ENCODE data around the gene CBLC. TPM values are rescaled to one million over a fixed set of nuclear protein-coding genes. Genes with fewer than 3 reads are reported as not detected.

The CBLC gene
- total and polyA plus RNA-seq, 2 of the 4 experiments (the other 2 are of a cell fraction), result not detected

- no TSS peak for BruUV-seq (replicated peaks)
- Histone ChIP-seq H3K36me3 (ENCODE audit: control insufficient read depth, insufficient read depth, low read length) (peaks cover under 1% of the 10 kb centered on the region; the same call in 1 of the 2 replicates), H4K91ac (ENCODE audit: insufficient read depth, low read depth, low read length) (no peak overlapping the region), H2AK9ac (replicated peaks; ENCODE audit: low read depth, low read length, poor library complexity) (peak overlapping the region; percentile 33), H3K56ac (ENCODE audit: extremely low read depth, insufficient read depth, low read length) (no peak overlapping the region), H3K79me1 (ENCODE audit: low read depth in 1 of 2, low read length in 2 of 2) (peaks cover 5 to 9% of the 10 kb centered on the region in 2 experiments; a peak in 2 of 4 replicates), H3K9me3 (ENCODE audit: control insufficient read depth, insufficient read depth, low read length) (peaks cover 6% of the 10 kb centered on the region), H2AFZ (replicated peaks; ENCODE audit: low read length, poor library complexity) (no peak overlapping the region), H3K9me1 (ENCODE audit: insufficient read depth, low read length) (no peaks in the 10 kb centered on the region), H3K4me1 (ENCODE audit: control insufficient read depth, insufficient read depth, low read length) (peaks cover 15% of the 10 kb centered on the region), H4K20me1 (ENCODE audit: insufficient read depth, low read length) (no peaks in the 10 kb centered on the region), H3K18ac (ENCODE audit: low read depth, low read length) (no peak overlapping the region), H3K14ac (replicated peaks; ENCODE audit: low read depth, low read length) (no peak overlapping the region), H3K4me3 (ENCODE audit: insufficient read depth, low read depth, low read length) (no peak overlapping the region), H2AK5ac (ENCODE audit: low read depth, low read length) (peak overlapping the region; percentile 54), H3K9ac (ENCODE audit: low read depth, low read length) (no peak overlapping the region), H2BK5ac (ENCODE audit: low read depth, low read length, poor library complexity, severe bottlenecking) (no peak overlapping the region), H4K5ac (ENCODE audit: low read depth, low read length) (no peak overlapping the region), H3K23ac (ENCODE audit: low read depth, low read length) (peak overlapping the region; percentile 28; the same call in 1 of the 2 replicates), H3K4ac (ENCODE audit: low read depth, low read length) (no peak overlapping the region; the same call in 1 of the 2 replicates), H3K4me2 (ENCODE audit: low read depth, low read length) (no peak overlapping the region), H3K27me3 (ENCODE audit: control insufficient read depth, insufficient read depth, low read length) (peaks cover 5% of the 10 kb centered on the region; the same call in 1 of the 2 replicates), H2BK20ac (ENCODE audit: low read depth, low read length) (no peak overlapping the region), H4K8ac (ENCODE audit: low read depth in 2 of 2, low read length in 2 of 2) (no peak overlapping the region), H3K27ac (ENCODE audit: insufficient read depth, low read length) (no peak overlapping the region), H2BK15ac (ENCODE audit: low read depth, low read length) (no peak overlapping the region), H2BK120ac (ENCODE audit: low read depth, low read length) (no peak overlapping the region)
- 80% methylated on average over 2 of the region's 5 CpGs; no CpG with 5 or more reads in 1 of the 2 experiments for WGBS, 2 experiments (ENCODE audit: extremely low coverage in 2 of 2, insufficient read length in 1 of 2)
- DNase-seq (no peak), ATAC-seq (ENCODE audit: low read depth) (no peak)
- dilution Hi-C loops (cut with HindIII; ENCODE audit: low sequenced_read_pairs, unreplicated experiment), result no loop called here
- in situ Hi-C loops (cut with MboI; ENCODE audit: low sequenced_read_pairs), result no loop called here
- no peak for TF ChIP-seq CEBPB (IDR thresholded peaks at IDR 0.05; ENCODE audit: low read depth, low read length)
- TF ChIP-seq NFE2L2 (IDR thresholded peaks at IDR 0.05; ENCODE audit: low read depth, low read length), result no peak
- TF ChIP-seq POLR2A (IDR thresholded peaks at IDR 0.05; ENCODE audit: low read depth, low read length), result no peak
- no peak for TF ChIP-seq BHLHE40 (IDR thresholded peaks at IDR 0.05; ENCODE audit: low read depth, low read length)
- TF ChIP-seq RCOR1 (IDR thresholded peaks at IDR 0.05; ENCODE audit: insufficient replicate concordance, low read length), result no peak
- TF ChIP-seq ELK1 (IDR thresholded peaks at IDR 0.05; ENCODE audit: borderline replicate concordance, low read depth, low read length), result no peak
- TF ChIP-seq, protein P1, sequence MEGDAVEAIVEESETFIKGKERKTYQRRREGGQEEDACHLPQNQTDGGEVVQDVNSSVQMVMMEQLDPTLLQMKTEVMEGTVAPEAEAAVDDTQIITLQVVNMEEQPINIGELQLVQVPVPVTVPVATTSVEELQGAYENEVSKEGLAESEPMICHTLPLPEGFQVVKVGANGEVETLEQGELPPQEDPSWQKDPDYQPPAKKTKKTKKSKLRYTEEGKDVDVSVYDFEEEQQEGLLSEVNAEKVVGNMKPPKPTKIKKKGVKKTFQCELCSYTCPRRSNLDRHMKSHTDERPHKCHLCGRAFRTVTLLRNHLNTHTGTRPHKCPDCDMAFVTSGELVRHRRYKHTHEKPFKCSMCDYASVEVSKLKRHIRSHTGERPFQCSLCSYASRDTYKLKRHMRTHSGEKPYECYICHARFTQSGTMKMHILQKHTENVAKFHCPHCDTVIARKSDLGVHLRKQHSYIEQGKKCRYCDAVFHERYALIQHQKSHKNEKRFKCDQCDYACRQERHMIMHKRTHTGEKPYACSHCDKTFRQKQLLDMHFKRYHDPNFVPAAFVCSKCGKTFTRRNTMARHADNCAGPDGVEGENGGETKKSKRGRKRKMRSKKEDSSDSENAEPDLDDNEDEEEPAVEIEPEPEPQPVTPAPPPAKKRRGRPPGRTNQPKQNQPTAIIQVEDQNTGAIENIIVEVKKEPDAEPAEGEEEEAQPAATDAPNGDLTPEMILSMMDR (conservative IDR thresholded peaks at IDR 0.05; ENCODE audit: low read depth, low read length), result no peak
- no peak for TF ChIP-seq FOS (IDR thresholded peaks at IDR 0.05; ENCODE audit: low read depth, low read length)
- TF ChIP-seq MXI1 (IDR thresholded peaks at IDR 0.05; ENCODE audit: borderline replicate concordance, low read depth, low read length), result no peak
- no peak for TF ChIP-seq RAD21 (IDR thresholded peaks at IDR 0.05; ENCODE audit: low read length)
- TF ChIP-seq MAZ (IDR thresholded peaks at IDR 0.05; ENCODE audit: borderline replicate concordance, low read depth, low read length), result no peak
- TF ChIP-seq RFX5 (IDR thresholded peaks at IDR 0.05; ENCODE audit: low read depth, low read length), result no peak
- TF ChIP-seq CHD1 (IDR thresholded peaks at IDR 0.05; ENCODE audit: low read depth, low read length), result no peak
- TF ChIP-seq, protein P2, sequence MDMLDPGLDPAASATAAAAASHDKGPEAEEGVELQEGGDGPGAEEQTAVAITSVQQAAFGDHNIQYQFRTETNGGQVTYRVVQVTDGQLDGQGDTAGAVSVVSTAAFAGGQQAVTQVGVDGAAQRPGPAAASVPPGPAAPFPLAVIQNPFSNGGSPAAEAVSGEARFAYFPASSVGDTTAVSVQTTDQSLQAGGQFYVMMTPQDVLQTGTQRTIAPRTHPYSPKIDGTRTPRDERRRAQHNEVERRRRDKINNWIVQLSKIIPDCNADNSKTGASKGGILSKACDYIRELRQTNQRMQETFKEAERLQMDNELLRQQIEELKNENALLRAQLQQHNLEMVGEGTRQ (IDR thresholded peaks at IDR 0.05; ENCODE audit: low read depth, low read length), result no peak
- no peak for TF ChIP-seq MAFK (IDR thresholded peaks at IDR 0.05; ENCODE audit: low read depth, low read length)
- no peak for TF ChIP-seq SMC3 (IDR thresholded peaks at IDR 0.05; ENCODE audit: low read depth, low read length)
- ChIA-PET POLR2A (ENCODE audit: unreplicated experiment) (no interaction called here), CTCF (interaction anchor here (0.6 to 1.3 kb wide), 4 partner anchors 15 to 130 kb away, joined by 3 to 5 read pairs (median 4); no protein-coding TSS in a partner anchor)
- intact Hi-C loops (cut with micrococcal nuclease), result no loop called here
Observed at GRCh38 chr19:44807162-44807561, 29.5 kb downstream of the CBLC start.

All from IMR-90 (cell line).